ENCODE results near the gene MYO3B. TPM values are rescaled to one million over a fixed set of nuclear protein-coding genes. Genes with fewer than 3 reads are reported as not detected.

MYO3B gene
- total and polyA plus RNA-seq, 2 of the 8 experiments (the other 6 are each of a cell fraction or from before 2014, with no cell fraction given), result 0.17 to 0.19 TPM

GRCh38 chr2:170324640-170325046 lies 146.7 kb downstream of the MYO3B start:
- Histone ChIP-seq H2BK5ac (ENCODE audit: low read depth, low read length) (no peak overlapping the region), H2AFZ (ENCODE audit: low read length) (no peak overlapping the region), H3K9ac (replicated peaks in 1 of 4; ENCODE audit: extremely low read depth in 1 of 4, low read depth in 3 of 4, low read length in 3 of 4) (no peak overlapping the region), H2BK20ac (ENCODE audit: low read length) (no peak overlapping the region), H2BK15ac (ENCODE audit: low read length) (no peak overlapping the region), H4K20me1 (replicated peaks in 1 of 2; ENCODE audit: control insufficient read depth in 1 of 2, insufficient read depth in 2 of 2, low read length in 2 of 2) (no peaks in the 10 kb centered on the region), H4K91ac (replicated peaks; ENCODE audit: insufficient read length, low read length) (no peak overlapping the region), H3K23me2 (ENCODE audit: low read depth, low read length) (no peaks in the 10 kb centered on the region), H3K18ac (ENCODE audit: extremely low read depth, low read length) (no peak overlapping the region), H2AK5ac (ENCODE audit: low read depth, low read length) (no peak overlapping the region), H3K27ac (ENCODE audit: low read depth, low read length) (no peak overlapping the region), H3K56ac (replicated peaks; ENCODE audit: insufficient read length, low read depth, low read length) (no peak overlapping the region), H4K5ac (ENCODE audit: insufficient read length, low read depth, low read length) (no peak overlapping the region), H3K4ac (replicated peaks; ENCODE audit: insufficient read length, low read depth, low read length) (no peak overlapping the region), H3K4me3 (ENCODE audit: extremely low read depth in 1 of 4, insufficient read depth in 2 of 4, low read depth in 3 of 4, low read length in 4 of 4) (no peak overlapping the region), H3K36me3 (ENCODE audit: control insufficient read depth in 2 of 4, insufficient read depth in 4 of 4, low read length in 3 of 4) (peaks cover 0 to 3% (median 0%) of the 10 kb centered on the region in 4 experiments; a peak in 1 of 8 replicates), H3K79me2 (ENCODE audit: control insufficient read depth in 1 of 2, insufficient read depth in 2 of 2, low read length in 2 of 2) (no peaks in the 10 kb centered on the region), H2BK120ac (replicated peaks; ENCODE audit: low read depth, low read length) (no peak overlapping the region), H3K27me3 (replicated peaks in 1 of 4; ENCODE audit: control insufficient read depth in 3 of 4, extremely low read depth in 1 of 4, insufficient read depth in 3 of 4, low read length in 3 of 4) (no peaks in the 10 kb centered on the region), H4K8ac (ENCODE audit: extremely low read depth, insufficient read depth, low read length) (no peak overlapping the region), H3K79me1 (ENCODE audit: low read depth, low read length) (no peaks in the 10 kb centered on the region), H3K9me3 (ENCODE audit: insufficient read depth in 2 of 2, low read depth in 1 of 2, low read length in 1 of 2) (peaks cover 3 to 6% of the 10 kb centered on the region in 2 experiments; a peak in 3 of 4 replicates), H3K23ac (ENCODE audit: insufficient read length) (no peak overlapping the region), H3K4me1 (replicated peaks in 1 of 4; ENCODE audit: control insufficient read depth in 3 of 4, insufficient read depth in 4 of 4, low read length in 3 of 4) (no peaks in the 10 kb centered on the region), H3K4me2 (ENCODE audit: insufficient read depth in 1 of 2, low read depth in 2 of 2, low read length in 2 of 2) (no peak overlapping the region), H2BK12ac (ENCODE audit: low read depth, low read length) (no peak overlapping the region), H3K14ac (ENCODE audit: insufficient read length) (no peak overlapping the region)
- peak; percentile 67 to 75 for DNase-seq (ENCODE audit: low read depth in 1 of 2, low spot score in 2 of 2)
- ChIA-PET CTCF (ENCODE audit: partially characterized antibody) (interaction anchor here (0.6 to 3.9 kb wide), 44 partner anchors 9 to 1368 kb away, joined by 3 to 36 read pairs (median 4); partner anchors contain the start of genes GAD1 and SP5), POLR2A (ENCODE audit: partially characterized antibody) (interaction anchor here (0.8 to 1.1 kb wide), 3 partner anchors 17 to 488 kb away, joined by 3 read pairs; no protein-coding TSS in a partner anchor)
- FAIRE-seq, result peak; percentile 99
- WGBS, 2 experiments (ENCODE audit: extremely low coverage in 1 of 2, insufficient coverage in 1 of 2, insufficient read length in 1 of 2, insufficient replicate concordance in 2 of 2, low coverage in 1 of 2, low lambda C conversion rate in 2 of 2, missing lambda C conversion rate in 1 of 2), result 12% methylated on average over 4 of the region's 4 CpGs; no CpG with 5 or more reads in 1 of the 2 experiments
- TF ChIP-seq EZH2 (IDR thresholded peaks at IDR 0.05; ENCODE audit: low read depth, low read length, severe bottlenecking) (no peak), SP4 (IDR thresholded peaks at IDR 0.05; ENCODE audit: low read length) (no peak), TAF7 (optimal IDR thresholded peaks at IDR 0.05; ENCODE audit: borderline replicate concordance, low read depth, low read length) (no peak), JUN (IDR thresholded peaks at IDR 0.05; ENCODE audit: low read depth, low read length) (no peak), CBX8 (IDR thresholded peaks at IDR 0.05; ENCODE audit: borderline replicate concordance, low read depth, low read length) (no peak), RXRA (IDR thresholded peaks at IDR 0.05; ENCODE audit: insufficient read depth, low read depth, low read length) (no peak), CHD2 (IDR thresholded peaks at IDR 0.05; ENCODE audit: low read length) (no peak), POU5F1 (IDR thresholded peaks at IDR 0.05; ENCODE audit: low read depth, low read length) (0 out of 2 replicates have a peak, but pooled peaks have one; percentile 7)
- TF ChIP-seq, protein P1, sequence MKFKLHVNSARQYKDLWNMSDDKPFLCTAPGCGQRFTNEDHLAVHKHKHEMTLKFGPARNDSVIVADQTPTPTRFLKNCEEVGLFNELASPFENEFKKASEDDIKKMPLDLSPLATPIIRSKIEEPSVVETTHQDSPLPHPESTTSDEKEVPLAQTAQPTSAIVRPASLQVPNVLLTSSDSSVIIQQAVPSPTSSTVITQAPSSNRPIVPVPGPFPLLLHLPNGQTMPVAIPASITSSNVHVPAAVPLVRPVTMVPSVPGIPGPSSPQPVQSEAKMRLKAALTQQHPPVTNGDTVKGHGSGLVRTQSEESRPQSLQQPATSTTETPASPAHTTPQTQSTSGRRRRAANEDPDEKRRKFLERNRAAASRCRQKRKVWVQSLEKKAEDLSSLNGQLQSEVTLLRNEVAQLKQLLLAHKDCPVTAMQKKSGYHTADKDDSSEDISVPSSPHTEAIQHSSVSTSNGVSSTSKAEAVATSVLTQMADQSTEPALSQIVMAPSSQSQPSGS (IDR thresholded peaks at IDR 0.05; ENCODE audit: low read length), result no peak
